ENCODE data around the gene CNST. TPM values are rescaled to one million over a fixed set of nuclear protein-coding genes. Genes with fewer than 3 reads are reported as not detected.
A peak's percentile ranks its signal among the peaks of the same experiment; 100 is the strongest.

Gene CNST
- total and polyA plus RNA-seq, 9 of the 15 experiments (the other 6 are each of a cell fraction or from before 2014, with no cell fraction given), result 17.0 to 55.3 (median 30.8) TPM

- TF ChIP-seq PTBP1 (IDR thresholded peaks at IDR 0.05; ENCODE audit: low read depth, low read length) (no peak), GATA2 (CRISPR knock-in tag; IDR thresholded peaks at IDR 0.05) (peak; percentile 76), NEUROD1 (IDR thresholded peaks at IDR 0.05; ENCODE audit: borderline replicate concordance, low read depth, low read length, partially characterized antibody) (no peak), ZNF764 (CRISPR knock-in tag; IDR thresholded peaks at IDR 0.05; ENCODE audit: low read depth) (no peak), NR4A1 (CRISPR knock-in tag; IDR thresholded peaks at IDR 0.05) (no peak), NR4A1 (tag; IDR thresholded peaks at IDR 0.05) (no peak), MCM7 (IDR thresholded peaks at IDR 0.05) (no peak), WHSC1 (IDR thresholded peaks at IDR 0.05; ENCODE audit: low read length) (no peak), RBM25 (IDR thresholded peaks at IDR 0.05; ENCODE audit: low read depth, low read length, severe bottlenecking) (peak; percentile 89), CBX3 (IDR thresholded peaks at IDR 0.05; ENCODE audit: borderline replicate concordance in 1 of 2, low read length in 2 of 2) (no peak), ZBTB9 (CRISPR knock-in tag; IDR thresholded peaks at IDR 0.05) (no peak), ZNF263 (CRISPR knock-in tag; IDR thresholded peaks at IDR 0.05; ENCODE audit: borderline replicate concordance) (no peak), NCOA1 (IDR thresholded peaks at IDR 0.05; ENCODE audit: low read depth) (0 out of 2 replicates have a peak, but pooled peaks have one; percentile 33), SMARCA5 (IDR thresholded peaks at IDR 0.05) (peak; percentile 85), CGGBP1 (CRISPR knock-in tag; IDR thresholded peaks at IDR 0.05) (no peak), BCOR (IDR thresholded peaks at IDR 0.05) (peak; percentile 90), THRAP3 (IDR thresholded peaks at IDR 0.05; ENCODE audit: borderline replicate concordance) (no peak)
- TF ChIP-seq, protein P1, sequence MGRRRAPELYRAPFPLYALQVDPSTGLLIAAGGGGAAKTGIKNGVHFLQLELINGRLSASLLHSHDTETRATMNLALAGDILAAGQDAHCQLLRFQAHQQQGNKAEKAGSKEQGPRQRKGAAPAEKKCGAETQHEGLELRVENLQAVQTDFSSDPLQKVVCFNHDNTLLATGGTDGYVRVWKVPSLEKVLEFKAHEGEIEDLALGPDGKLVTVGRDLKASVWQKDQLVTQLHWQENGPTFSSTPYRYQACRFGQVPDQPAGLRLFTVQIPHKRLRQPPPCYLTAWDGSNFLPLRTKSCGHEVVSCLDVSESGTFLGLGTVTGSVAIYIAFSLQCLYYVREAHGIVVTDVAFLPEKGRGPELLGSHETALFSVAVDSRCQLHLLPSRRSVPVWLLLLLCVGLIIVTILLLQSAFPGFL (CRISPR knock-in tag; IDR thresholded peaks at IDR 0.05), result 0 out of 2 replicates have a peak, but pooled peaks have one; percentile 15
- TF ChIP-seq, protein P2, sequence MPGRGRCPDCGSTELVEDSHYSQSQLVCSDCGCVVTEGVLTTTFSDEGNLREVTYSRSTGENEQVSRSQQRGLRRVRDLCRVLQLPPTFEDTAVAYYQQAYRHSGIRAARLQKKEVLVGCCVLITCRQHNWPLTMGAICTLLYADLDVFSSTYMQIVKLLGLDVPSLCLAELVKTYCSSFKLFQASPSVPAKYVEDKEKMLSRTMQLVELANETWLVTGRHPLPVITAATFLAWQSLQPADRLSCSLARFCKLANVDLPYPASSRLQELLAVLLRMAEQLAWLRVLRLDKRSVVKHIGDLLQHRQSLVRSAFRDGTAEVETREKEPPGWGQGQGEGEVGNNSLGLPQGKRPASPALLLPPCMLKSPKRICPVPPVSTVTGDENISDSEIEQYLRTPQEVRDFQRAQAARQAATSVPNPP (IDR thresholded peaks at IDR 0.05; ENCODE audit: borderline replicate concordance, insufficient read depth, insufficient read length), result no peak
- TF ChIP-seq, protein P3, sequence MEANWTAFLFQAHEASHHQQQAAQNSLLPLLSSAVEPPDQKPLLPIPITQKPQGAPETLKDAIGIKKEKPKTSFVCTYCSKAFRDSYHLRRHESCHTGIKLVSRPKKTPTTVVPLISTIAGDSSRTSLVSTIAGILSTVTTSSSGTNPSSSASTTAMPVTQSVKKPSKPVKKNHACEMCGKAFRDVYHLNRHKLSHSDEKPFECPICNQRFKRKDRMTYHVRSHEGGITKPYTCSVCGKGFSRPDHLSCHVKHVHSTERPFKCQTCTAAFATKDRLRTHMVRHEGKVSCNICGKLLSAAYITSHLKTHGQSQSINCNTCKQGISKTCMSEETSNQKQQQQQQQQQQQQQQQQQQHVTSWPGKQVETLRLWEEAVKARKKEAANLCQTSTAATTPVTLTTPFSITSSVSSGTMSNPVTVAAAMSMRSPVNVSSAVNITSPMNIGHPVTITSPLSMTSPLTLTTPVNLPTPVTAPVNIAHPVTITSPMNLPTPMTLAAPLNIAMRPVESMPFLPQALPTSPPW (CRISPR knock-in tag; IDR thresholded peaks at IDR 0.05), result peak; percentile 23; the same call in 1 of the 2 replicates
- TF ChIP-seq, protein P4, sequence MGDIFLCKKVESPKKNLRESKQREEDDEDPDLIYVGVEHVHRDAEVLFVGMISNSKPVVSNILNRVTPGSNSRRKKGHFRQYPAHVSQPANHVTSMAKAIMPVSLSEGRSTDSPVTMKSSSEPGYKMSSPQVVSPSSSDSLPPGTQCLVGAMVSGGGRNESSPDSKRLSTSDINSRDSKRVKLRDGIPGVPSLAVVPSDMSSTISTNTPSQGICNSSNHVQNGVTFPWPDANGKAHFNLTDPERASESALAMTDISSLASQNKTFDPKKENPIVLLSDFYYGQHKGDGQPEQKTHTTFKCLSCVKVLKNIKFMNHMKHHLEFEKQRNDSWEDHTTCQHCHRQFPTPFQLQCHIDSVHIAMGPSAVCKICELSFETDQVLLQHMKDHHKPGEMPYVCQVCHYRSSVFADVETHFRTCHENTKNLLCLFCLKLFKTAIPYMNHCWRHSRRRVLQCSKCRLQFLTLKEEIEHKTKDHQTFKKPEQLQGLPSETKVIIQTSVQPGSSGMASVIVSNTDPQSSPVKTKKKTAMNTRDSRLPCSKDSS (IDR thresholded peaks at IDR 0.05; ENCODE audit: low read depth, partially characterized antibody), result no peak
Observed at GRCh38 chr1:246564839-246565750, 1.2 kb upstream of the CNST start (continued).

Measured in K562 (cell line).